Measurements from ENCODE around the gene DPY30.

- TF ChIP-seq, protein P1, sequence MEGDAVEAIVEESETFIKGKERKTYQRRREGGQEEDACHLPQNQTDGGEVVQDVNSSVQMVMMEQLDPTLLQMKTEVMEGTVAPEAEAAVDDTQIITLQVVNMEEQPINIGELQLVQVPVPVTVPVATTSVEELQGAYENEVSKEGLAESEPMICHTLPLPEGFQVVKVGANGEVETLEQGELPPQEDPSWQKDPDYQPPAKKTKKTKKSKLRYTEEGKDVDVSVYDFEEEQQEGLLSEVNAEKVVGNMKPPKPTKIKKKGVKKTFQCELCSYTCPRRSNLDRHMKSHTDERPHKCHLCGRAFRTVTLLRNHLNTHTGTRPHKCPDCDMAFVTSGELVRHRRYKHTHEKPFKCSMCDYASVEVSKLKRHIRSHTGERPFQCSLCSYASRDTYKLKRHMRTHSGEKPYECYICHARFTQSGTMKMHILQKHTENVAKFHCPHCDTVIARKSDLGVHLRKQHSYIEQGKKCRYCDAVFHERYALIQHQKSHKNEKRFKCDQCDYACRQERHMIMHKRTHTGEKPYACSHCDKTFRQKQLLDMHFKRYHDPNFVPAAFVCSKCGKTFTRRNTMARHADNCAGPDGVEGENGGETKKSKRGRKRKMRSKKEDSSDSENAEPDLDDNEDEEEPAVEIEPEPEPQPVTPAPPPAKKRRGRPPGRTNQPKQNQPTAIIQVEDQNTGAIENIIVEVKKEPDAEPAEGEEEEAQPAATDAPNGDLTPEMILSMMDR (IDR thresholded peaks at IDR 0.05): no peak
- no peak for TF ChIP-seq EP300 (IDR thresholded peaks at IDR 0.05)
Measured at GRCh38 chr2:32074134-32074506, 34.5 kb upstream of the DPY30 start.
